HG03060 (cell line): Measurements from ENCODE around the gene PPM1E.
"Not testable (repeated sequence)": the region's sequence is repeated elsewhere in the genome, so short reads cannot be mapped to it uniquely, and the experiment has no call there.

Experiments
- ATAC-seq: cut with Tn5 transposase; IDR thresholded peaks from one replicate; pipeline ENCODE4 v1.9.1; 2021; ENCODE audit warnings: low read depth, moderate number of reproducible peaks; ENCODE audit not compliant: unreplicated experiment

Gene PPM1E

GRCh38 chr17:58936295-58936694 lies 180.6 kb downstream of the PPM1E start:
- no peak for ATAC-seq

- no peak for ATAC-seq
Measured at GRCh38 chr17:58944166-58944565, 188.5 kb downstream of the PPM1E start.

GRCh38 chr17:58947411-58947810 lies 191.8 kb downstream of the PPM1E start:
- ATAC-seq, result no peak

- no peak for ATAC-seq
Measured at GRCh38 chr17:58947824-58948223, 192.2 kb downstream of the PPM1E start.

- not testable (repeated sequence) for ATAC-seq
Measured at GRCh38 chr17:58954358-58954757, 198.7 kb downstream of the PPM1E start.

GRCh38 chr17:58956997-58957724 lies 201.5 kb downstream of the PPM1E start:
- no peak for ATAC-seq

GRCh38 chr17:58957725-58958073 lies 202.0 kb downstream of the PPM1E start:
- not testable (repeated sequence) for ATAC-seq

- ATAC-seq, result no peak
Measured at GRCh38 chr17:58960068-58960467, 204.4 kb downstream of the PPM1E start.

- no peak for ATAC-seq
Measured at GRCh38 chr17:58965221-58965620, 209.6 kb downstream of the PPM1E start.

GRCh38 chr17:58966208-58966607 lies 210.6 kb downstream of the PPM1E start:
- no peak for ATAC-seq

GRCh38 chr17:58968426-58969061 lies 212.9 kb downstream of the PPM1E start:
- ATAC-seq, result no peak

- ATAC-seq, result no peak
Measured at GRCh38 chr17:58969156-58969555, 213.5 kb downstream of the PPM1E start.

- ATAC-seq, result no peak
Measured at GRCh38 chr17:58969612-58970011, 214.0 kb downstream of the PPM1E start.

- ATAC-seq, result no peak
Measured at GRCh38 chr17:58970609-58971450, 215.2 kb downstream of the PPM1E start.

- ATAC-seq, result no peak
Measured at GRCh38 chr17:58974354-58974753, 218.7 kb downstream of the PPM1E start.

- no peak for ATAC-seq
Measured at GRCh38 chr17:58976541-58976940, 220.9 kb downstream of the PPM1E start.

GRCh38 chr17:58980706-58981481 lies 225.2 kb downstream of the PPM1E start:
- no peak for ATAC-seq

- no peak for ATAC-seq
Measured at GRCh38 chr17:58982626-58983025, 227.0 kb downstream of the PPM1E start.

GRCh38 chr17:58985367-58985766 lies 229.7 kb downstream of the PPM1E start:
- ATAC-seq, result no peak

- ATAC-seq, result no peak
Measured at GRCh38 chr17:58985971-58986370, 230.3 kb downstream of the PPM1E start.

GRCh38 chr17:58989629-58990028 lies 234.0 kb downstream of the PPM1E start:
- no peak for ATAC-seq
